GM12865 (cell line): ENCODE results near the gene RAB31.
"Not testable (repeated sequence)": the region's sequence is repeated elsewhere in the genome, so short reads cannot be mapped to it uniquely, and the experiment has no call there.

Source experiments
- DNase-seq: peaks from one replicate; pipeline ENCODE4 v3.0.0; 2010; ENCODE audit warnings: low read depth
- H3K4me3 ChIP-seq: 2 replicates; pipeline ENCODE4 v1.5.1; 2011; ENCODE audit warnings: mild to moderate bottlenecking, low read depth, low read length, control low read depth
- TF ChIP-seq, protein P1 (sequence below): IDR thresholded peaks from 2 replicates; pipeline ENCODE4 v1.5.1; 2011; ENCODE audit warnings: low read length, control low read depth, low read depth, inconsistent platforms; ENCODE audit not compliant: insufficient read depth; ENCODE audit errors: missing control alignments

The RAB31 gene

DNA sequence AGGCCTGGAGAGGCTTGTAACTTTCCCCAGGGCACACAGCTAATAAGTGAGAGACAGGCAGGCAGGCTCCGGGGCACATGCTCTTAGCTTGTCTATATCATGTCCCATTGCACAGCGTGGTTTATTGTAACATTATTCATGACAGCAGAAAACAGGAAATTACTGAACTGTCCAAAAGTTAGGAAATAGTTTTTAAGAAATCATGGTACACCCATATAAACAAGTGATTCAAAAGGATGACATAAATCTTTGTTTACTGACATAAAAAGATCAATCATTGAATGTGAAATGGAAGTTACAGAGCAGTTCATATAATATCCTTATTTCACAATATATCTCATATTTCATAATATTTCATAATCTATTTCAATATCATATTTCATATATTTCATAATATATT lies 143.4 kb downstream of the RAB31 start:
- no peak overlapping the region for H3K4me3 ChIP-seq
- TF ChIP-seq, protein P1, sequence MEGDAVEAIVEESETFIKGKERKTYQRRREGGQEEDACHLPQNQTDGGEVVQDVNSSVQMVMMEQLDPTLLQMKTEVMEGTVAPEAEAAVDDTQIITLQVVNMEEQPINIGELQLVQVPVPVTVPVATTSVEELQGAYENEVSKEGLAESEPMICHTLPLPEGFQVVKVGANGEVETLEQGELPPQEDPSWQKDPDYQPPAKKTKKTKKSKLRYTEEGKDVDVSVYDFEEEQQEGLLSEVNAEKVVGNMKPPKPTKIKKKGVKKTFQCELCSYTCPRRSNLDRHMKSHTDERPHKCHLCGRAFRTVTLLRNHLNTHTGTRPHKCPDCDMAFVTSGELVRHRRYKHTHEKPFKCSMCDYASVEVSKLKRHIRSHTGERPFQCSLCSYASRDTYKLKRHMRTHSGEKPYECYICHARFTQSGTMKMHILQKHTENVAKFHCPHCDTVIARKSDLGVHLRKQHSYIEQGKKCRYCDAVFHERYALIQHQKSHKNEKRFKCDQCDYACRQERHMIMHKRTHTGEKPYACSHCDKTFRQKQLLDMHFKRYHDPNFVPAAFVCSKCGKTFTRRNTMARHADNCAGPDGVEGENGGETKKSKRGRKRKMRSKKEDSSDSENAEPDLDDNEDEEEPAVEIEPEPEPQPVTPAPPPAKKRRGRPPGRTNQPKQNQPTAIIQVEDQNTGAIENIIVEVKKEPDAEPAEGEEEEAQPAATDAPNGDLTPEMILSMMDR = no peak
- DNase-seq = no peak

DNA sequence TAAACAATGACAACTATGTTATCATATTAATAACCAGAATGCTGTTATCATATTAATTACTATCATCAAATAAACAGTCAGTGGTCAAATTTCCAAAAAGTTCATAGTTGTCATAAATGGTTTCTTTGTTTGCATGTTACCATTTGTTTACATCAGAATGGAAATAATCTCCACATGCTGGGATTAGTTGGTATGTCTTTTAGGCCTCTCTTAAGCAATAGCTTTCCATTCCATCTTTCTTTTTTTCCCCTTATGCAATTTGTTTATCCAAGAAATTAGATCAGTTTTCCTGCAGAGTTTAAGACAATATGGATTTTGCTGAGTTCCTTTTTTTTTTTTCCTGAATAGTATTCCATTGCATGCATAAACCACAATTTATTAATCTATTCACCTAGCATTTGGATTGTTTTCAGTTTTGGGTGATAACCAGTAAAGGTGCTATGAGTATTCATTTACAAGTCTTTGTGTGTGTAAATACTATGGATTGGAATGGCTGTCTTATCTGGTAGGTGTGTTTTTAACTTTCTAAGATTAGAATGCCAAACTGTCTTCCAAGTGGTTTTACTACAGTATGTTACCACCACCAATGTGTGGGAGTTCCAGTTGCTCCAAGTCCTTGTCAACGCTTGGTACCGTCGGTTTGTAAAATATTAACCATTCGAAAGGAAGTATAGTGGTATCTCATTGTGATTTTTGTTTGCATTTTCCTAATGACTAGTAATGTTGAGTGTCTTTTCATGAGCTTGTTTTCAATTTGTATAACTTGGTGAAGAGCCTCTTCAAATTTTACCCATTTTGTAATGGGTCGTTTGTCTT lies 144.4 kb downstream of the RAB31 start:
- H3K4me3 ChIP-seq = no peak overlapping the region
- DNase-seq = no peak
- TF ChIP-seq, protein P1 = no peak

DNA sequence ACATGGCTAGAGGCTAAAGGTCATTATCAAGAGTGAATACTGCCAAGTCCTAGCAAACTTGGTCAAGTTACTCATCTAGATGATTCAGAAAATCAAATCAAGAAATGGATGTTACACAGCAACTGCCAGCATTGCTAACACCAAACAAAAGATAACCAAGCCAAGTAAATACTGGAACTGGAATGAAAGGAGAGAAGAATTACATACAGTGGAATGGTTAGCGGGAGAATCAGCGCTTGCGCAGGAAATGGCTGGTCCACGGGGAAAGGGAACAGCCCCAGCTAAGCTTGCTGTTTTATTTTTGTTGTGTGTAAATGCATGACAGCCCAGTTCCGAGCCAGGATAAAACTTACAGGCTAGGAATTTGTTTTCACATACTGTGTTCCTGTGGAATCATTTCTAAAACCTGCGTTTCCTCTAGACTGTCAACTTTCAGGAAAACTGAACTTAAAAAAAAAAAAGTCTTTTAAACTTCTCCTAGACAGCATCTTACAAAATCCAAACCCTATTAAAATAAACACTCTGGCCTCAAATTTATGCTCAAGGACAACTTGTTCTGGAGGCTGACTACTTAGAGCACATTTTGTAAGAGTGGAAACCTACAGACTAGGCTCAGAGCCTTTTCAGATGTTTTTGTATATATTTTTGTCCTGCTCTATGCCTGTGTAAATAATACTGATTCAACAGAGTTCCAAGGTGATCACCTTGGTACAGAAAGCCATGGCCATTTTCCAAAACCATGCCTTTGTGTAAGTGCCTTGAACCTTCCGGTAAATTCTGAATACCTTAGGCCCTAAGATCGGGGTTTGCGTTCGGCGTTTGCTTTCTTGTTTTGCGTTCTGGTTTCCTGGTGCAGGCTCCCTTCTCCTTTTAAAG lies 146.9 kb downstream of the RAB31 start:
- no peak for DNase-seq
- TF ChIP-seq, protein P1 = no peak
- no peak overlapping the region for H3K4me3 ChIP-seq

DNA sequence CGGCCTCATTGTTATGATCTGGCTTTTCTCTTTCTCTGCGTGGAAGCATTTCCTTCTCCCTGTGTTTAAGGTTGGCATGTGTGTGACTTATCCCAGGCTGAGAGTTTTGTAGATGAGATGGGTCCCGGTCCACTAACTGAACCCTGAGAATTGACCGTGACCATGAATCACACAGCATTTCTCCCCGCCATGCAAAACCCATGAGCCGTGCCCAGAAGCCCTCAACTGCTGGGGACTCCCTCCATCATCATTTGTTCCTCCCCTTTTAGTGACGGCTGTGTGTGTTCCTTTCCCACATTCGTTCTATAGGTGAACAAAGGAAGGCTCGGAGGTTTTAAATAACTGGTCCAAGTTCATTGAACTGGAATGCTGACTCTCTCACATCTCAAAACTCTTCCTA lies 147.6 kb downstream of the RAB31 start:
- no peak for DNase-seq
- no peak overlapping the region for H3K4me3 ChIP-seq
- TF ChIP-seq, protein P1 = no peak

DNA sequence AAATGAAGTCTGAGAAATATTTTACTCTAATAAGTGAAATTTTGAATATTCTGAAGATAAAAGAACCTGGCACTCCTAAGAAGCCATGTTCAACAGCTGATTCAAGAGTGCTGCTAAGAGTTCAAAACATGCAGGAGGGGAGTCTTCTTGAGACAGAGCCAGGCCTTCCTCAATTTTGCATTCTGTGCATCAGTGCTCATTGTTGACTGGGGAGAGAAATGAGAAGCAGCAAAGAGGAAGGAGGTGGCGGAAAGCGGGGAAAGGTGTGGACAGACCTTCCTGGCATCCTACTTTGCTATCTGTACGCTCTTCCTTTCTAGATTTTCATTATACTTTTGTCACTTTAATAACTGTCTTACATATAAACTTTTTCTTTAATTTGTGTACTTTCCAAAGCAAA lies 148.0 kb downstream of the RAB31 start:
- TF ChIP-seq, protein P1 = no peak
- no peak for DNase-seq
- H3K4me3 ChIP-seq = no peak overlapping the region

DNA sequence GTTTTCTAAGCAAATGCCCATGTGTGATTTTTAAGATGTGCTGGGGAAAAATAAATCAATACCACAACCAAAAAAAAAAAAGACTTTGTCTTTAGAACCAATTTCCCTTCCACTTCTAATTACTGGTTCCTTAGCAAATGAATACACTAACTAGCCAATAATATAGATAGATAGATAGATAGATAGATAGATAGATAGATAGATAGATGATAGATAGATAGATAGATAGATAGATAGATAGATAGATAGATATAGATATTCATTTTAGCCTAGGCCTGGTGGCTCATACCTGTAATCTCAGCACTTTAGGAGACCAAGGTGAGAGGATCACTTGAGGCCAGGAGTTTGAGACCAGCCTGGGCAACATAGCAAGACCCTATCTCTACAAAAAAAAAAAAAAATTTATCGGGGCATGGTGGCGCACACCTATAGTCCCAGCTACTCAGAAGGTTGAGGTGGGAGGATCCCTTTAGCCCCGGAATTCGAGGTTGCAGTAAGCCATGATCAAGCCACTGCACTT lies 149.4 kb downstream of the RAB31 start:
- H3K4me3 ChIP-seq, DNase-seq: not testable (repeated sequence)

DNA sequence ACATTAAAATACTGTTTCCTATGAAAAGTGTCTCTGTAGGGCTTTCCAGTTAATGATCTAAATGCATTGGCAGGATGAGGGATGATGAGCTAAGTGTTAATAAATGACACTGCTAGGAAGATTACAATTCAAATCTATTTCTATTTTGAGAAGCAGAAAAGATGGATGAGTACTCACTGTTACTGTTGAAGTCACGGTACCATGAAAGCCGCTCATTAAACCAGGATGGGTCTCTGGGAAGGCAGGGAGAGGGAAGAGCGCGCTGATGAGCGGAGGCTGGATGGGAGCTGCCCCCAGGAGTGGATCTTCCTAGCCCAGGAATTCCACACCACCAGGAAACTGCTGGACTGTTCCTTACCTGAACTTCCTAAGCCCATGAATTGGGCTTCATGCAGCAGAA lies 150.5 kb downstream of the RAB31 start:
- TF ChIP-seq, protein P1 = no peak
- no peak for DNase-seq
- H3K4me3 ChIP-seq = no peak overlapping the region
